ENCODE data around the gene CCR9. TPM values are rescaled to one million over a fixed set of nuclear protein-coding genes. Genes with fewer than 3 reads are reported as not detected.

CCR9 gene, protein sequence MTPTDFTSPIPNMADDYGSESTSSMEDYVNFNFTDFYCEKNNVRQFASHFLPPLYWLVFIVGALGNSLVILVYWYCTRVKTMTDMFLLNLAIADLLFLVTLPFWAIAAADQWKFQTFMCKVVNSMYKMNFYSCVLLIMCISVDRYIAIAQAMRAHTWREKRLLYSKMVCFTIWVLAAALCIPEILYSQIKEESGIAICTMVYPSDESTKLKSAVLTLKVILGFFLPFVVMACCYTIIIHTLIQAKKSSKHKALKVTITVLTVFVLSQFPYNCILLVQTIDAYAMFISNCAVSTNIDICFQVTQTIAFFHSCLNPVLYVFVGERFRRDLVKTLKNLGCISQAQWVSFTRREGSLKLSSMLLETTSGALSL
- 0.47 and 0.48 TPM in 2 replicates for total RNA-seq (2013; cell fraction: nucleolus; rRNA removed)
- 2.6 and 2.9 TPM in 2 replicates for total RNA-seq (2014; rRNA removed)
- 2.3 TPM in 2 replicates for total RNA-seq (2014; rRNA removed; fragmentation: Illumina TruSeq; extraction: Trizol)
- total RNA-seq (2021): 1.8 and 2.3 TPM in 2 replicates
- 11.3 TPM for polyA plus RNA-seq (2011; ENCODE audit: low read depth)
- polyA plus RNA-seq (2011; rRNA removed): 0.05 and 0.09 TPM in 2 replicates
- 0.04 and 0.05 TPM in 2 replicates for polyA plus RNA-seq (2011; cell fraction: cytosol; rRNA removed)
- 0.07 TPM in 1 of 2 replicates, not detected in the other for polyA plus RNA-seq (2011; cell fraction: nucleus; rRNA removed)
- 0.38 and 10.5 TPM in 2 replicates for polyA plus RNA-seq (2012)
- 3.0 and 3.6 TPM in 2 replicates for polyA plus RNA-seq (2014; fragmentation: Illumina TruSeq; extraction: Trizol)
- polyA plus RNA-seq (2014; fragmentation: Nextera tagmentation; extraction: Ambion mirVana): 1 to 10 TPM; 3.1 to 3.9 TPM
- polyA plus RNA-seq (2014; rRNA removed): 1.5 and 2.4 TPM in 2 replicates
- under 1 TPM; 0.52 to 0.77 TPM for polyA plus RNA-seq (2016; fragmentation: Nextera tagmentation; extraction: Ambion mirVana)
- 0.62 TPM in 1 of 2 replicates, not detected in the other for polyA minus RNA-seq (2011; rRNA and poly(A)+ RNA removed)
- polyA minus RNA-seq (2011; cell fraction: cytosol; rRNA and poly(A)+ RNA removed): not detected in 2 replicates
- polyA minus RNA-seq (2011; cell fraction: nucleus; rRNA and poly(A)+ RNA removed): not detected in 2 replicates
- Bru-seq, nascent RNA: percentile 28 among the genes with signal in this experiment
- BruChase-seq, experiment 1, labeled RNA remaining after a 6-hour chase: percentile 14 among the genes with signal in this experiment
- percentile 18 among the genes with signal in this experiment for BruChase-seq, experiment 2, labeled RNA remaining after a 2-hour chase
- long read RNA-seq, experiment 1: 0 reads
- long read RNA-seq, experiment 2, partial matches to known transcripts: 1 of 12 reads
- long read RNA-seq, experiment 2, other reads (novel, unspliced or antisense): 11 of 12 reads

GRCh38 chr3:45885979-45886705, at the start of gene CCR9:
TSS of gene CCR9 (plus strand) at chr3:45886543. CDS start at chr3:45894934, 8,391 bp downstream.
- BruUV-seq (replicated peaks): no TSS peak
- no peak for ATAC-seq
- no peaks in the 10 kb centered on the region for H3K79me2 ChIP-seq (ENCODE audit: control insufficient read depth, insufficient read depth, low read length)
- no peak within 1 kb of the TSS; the same call in 1 of the 2 replicates for H3K4me2 ChIP-seq (ENCODE audit: control insufficient read depth, insufficient read depth)
- TF ChIP-seq POLR2A (IDR thresholded peaks at IDR 0.05; ENCODE audit: low read depth, low read length) (peak; percentile 49; the same call in 1 of the 2 replicates), TCF3 (IDR thresholded peaks at IDR 0.05; ENCODE audit: borderline replicate concordance, insufficient read depth, low read depth, low read length) (no peak), ZNF207 (IDR thresholded peaks at IDR 0.05; ENCODE audit: borderline replicate concordance) (no peak), YBX1 (IDR thresholded peaks at IDR 0.05) (no peak)
- TF ChIP-seq, protein P1, sequence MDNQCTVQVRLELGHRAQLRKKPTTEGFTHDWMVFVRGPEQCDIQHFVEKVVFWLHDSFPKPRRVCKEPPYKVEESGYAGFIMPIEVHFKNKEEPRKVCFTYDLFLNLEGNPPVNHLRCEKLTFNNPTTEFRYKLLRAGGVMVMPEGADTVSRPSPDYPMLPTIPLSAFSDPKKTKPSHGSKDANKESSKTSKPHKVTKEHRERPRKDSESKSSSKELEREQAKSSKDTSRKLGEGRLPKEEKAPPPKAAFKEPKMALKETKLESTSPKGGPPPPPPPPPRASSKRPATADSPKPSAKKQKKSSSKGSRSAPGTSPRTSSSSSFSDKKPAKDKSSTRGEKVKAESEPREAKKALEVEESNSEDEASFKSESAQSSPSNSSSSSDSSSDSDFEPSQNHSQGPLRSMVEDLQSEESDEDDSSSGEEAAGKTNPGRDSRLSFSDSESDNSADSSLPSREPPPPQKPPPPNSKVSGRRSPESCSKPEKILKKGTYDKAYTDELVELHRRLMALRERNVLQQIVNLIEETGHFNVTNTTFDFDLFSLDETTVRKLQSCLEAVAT (IDR thresholded peaks at IDR 0.05): no peak
- H3K27ac ChIP-seq (ENCODE audit: control insufficient read depth, insufficient read depth): no peak within 1 kb of the TSS
- POLR2A ChIA-PET: interaction anchor here (0.6 to 3.9 kb wide), 5 partner anchors 11 to 23 kb away, joined by 3 to 15 read pairs (median 5); no protein-coding TSS in a partner anchor
- SMC1A ChIA-PET (ENCODE audit: uncharacterized antibody, unreplicated experiment): interaction anchor here (1.5 to 7.3 kb wide), 4 partner anchors 8 to 25 kb away, joined by 4 to 127 read pairs (median 82); no protein-coding TSS in a partner anchor
- CTCF ChIA-PET: interaction anchor here (0.9 to 1.7 kb wide), 8 partner anchors 18 to 226 kb away, joined by 3 to 6 read pairs (median 3); no protein-coding TSS in a partner anchor
- H4K20me1 ChIP-seq (ENCODE audit: control insufficient read depth, insufficient read depth): no peaks in the 10 kb centered on the region
- intact Hi-C loops (cut with micrococcal nuclease; ENCODE audit: unreplicated experiment) (no loop called here), in situ Hi-C loops (cut with MboI) (no loop called here)
- peaks cover 53% of the 10 kb centered on the region for H3K4me1 ChIP-seq (ENCODE audit: control insufficient read depth, insufficient read depth, low read length)
- H3K9ac ChIP-seq (ENCODE audit: control insufficient read depth, insufficient read depth, low read length): no peak within 1 kb of the TSS
- H3K27me3 ChIP-seq (replicated peaks in 1 of 2; ENCODE audit: control insufficient read depth in 2 of 2, insufficient read depth in 2 of 2, low read length in 1 of 2): peaks cover 0 to 3% of the 10 kb centered on the region in 2 experiments; a peak in 1 of 4 replicates
- H3K4me3 ChIP-seq: no peak within 1 kb of the TSS
- H3K9me3 ChIP-seq (replicated peaks; ENCODE audit: control insufficient read depth, insufficient read depth, low read length): no peaks in the 10 kb centered on the region; the same call in 2 of the 3 replicates
- peaks cover 0 to 2% of the 10 kb centered on the region in 2 experiments; a peak in 2 of 4 replicates for H3K36me3 ChIP-seq (ENCODE audit: control insufficient read depth in 2 of 2, insufficient read depth in 2 of 2, low read length in 1 of 2)
- RAD21 ChIA-PET (ENCODE audit: unreplicated experiment): interaction anchor here (1.3 to 12.3 kb wide), 5 partner anchors 23 to 43 kb away, joined by 3 to 229 read pairs (median 6); no protein-coding TSS in a partner anchor
- WGBS (ENCODE audit: insufficient coverage, insufficient replicate concordance, low lambda C conversion rate, missing lambda C conversion rate): 58% methylated on average over 9 of the region's 9 CpGs
- no peak within 1 kb of the TSS for H2AFZ ChIP-seq (ENCODE audit: control insufficient read depth, low read depth, low read length)
- no peak for DNase-seq (ENCODE audit: low read depth, low spot score)
- no peak for FAIRE-seq
